GM18909 (cell line): ENCODE results near the gene KRTAP5-9.
"Not testable (repeated sequence)": the region's sequence is repeated elsewhere in the genome, so short reads cannot be mapped to it uniquely, and the experiment has no call there.

ENCODE experiments used
- ATAC-seq: cut with Tn5 transposase; IDR thresholded peaks from one replicate; pipeline ENCODE4 v1.9.1; 2021; ENCODE audit warnings: mild to moderate bottlenecking; ENCODE audit not compliant: unreplicated experiment, poor library complexity

KRTAP5-9 gene

DNA sequence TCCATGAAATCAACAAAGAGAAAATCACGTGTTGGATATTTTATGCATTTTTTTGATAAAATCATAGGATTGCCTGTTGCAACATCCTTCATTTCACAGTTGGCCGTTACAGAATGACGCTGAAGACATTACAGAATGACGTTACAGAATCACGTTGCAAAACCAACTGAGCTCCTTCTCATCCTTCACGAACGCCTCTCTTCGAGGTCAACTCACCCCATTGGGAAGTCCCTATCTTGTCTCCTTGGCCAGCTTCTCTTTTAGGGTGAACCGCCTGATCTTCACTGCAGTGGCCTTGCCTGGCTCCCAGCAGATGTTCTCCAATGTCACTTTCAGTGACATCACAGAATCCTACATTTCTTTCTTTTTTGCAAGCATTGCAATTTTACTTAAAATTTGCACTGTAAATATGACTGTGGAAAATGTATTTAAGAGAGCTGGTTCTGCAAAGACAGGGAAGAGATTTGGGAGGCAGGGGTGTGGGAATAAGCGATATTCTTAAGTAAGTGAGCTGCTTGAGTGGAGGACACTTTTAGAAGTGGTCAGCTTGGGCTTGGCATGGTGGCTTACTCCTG lies 16.1 kb upstream of the KRTAP5-9 start:
- no peak for ATAC-seq

DNA sequence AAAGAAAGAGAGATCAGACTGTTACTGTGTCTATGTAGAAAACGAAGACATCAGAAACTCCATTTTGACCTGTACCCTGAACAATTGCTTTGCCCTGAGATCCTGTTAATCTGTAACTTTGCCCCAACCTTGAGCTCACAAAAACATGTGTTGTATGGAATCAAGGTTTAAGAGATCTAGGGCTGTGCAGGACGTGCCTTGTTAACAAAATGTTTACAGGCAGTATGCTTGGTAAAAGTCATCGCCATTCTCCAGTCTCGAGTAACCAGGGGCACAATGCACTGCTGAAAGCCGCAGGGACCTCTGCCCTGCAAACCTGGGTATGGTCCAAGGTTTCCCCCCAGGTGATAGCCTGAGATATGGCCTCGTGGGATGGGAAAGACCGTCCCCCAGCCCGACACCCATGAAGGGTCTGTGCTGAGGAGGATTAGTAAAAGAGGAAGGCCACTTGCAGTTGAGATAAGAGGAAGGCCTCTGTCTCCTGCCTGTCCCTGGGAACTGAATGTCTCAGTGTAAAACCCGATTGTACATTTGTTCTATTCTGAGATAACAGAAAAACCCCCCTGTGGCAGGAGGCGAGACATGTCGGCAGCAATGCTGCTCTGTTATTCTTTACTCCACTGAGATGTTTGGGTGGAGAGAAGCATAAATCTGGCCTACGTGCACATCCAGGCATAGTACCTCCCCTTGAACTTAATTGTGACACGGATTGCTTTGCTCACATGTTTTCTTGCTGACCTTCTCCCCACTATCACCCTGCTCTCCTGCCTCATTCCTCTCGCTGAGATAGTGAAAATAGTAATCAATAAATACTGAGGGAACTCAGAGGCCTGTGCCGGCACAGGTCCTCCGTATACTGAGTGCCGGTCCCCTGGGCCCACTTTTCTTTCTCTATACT lies 13.3 kb upstream of the KRTAP5-9 start:
- not testable (repeated sequence) for ATAC-seq

DNA sequence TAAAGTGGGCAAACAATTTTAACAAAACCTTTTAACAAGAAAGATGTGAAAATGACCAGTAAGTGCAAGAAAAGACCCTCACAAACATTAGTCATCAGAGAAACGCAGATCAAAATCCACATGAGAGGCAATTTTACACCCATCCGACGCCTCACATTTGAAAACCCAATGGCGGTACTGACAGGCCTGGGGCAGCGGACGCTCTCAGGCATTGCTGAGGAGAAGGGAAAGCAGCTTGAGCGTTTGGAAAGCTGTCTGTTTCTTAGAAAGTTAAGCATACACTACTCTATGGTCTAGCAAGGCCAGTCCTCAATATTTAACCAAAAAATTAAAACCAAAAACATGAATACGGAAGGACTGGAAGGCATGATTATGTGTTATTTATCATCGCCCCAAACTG lies 12.4 kb upstream of the KRTAP5-9 start:
- no peak for ATAC-seq

DNA sequence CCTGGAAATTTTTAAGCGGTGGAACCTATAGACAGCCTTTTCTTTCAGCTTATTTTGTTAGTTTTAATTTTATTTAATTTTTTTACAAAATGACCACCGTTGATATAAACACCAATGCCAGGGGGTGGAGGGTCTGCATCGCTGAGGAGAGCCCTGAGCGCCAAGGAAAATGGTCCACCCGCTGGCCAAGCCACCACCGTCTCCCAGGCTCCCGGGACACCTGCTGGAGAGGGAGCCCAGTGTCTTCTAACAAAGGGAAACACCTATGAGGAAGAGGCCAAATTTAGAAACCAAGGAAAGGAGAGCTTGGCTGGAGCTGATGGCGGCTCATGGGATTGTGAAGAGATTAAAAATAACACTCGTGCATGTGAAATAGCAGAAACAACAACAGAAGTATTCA lies 10.7 kb upstream of the KRTAP5-9 start:
- no peak for ATAC-seq

DNA sequence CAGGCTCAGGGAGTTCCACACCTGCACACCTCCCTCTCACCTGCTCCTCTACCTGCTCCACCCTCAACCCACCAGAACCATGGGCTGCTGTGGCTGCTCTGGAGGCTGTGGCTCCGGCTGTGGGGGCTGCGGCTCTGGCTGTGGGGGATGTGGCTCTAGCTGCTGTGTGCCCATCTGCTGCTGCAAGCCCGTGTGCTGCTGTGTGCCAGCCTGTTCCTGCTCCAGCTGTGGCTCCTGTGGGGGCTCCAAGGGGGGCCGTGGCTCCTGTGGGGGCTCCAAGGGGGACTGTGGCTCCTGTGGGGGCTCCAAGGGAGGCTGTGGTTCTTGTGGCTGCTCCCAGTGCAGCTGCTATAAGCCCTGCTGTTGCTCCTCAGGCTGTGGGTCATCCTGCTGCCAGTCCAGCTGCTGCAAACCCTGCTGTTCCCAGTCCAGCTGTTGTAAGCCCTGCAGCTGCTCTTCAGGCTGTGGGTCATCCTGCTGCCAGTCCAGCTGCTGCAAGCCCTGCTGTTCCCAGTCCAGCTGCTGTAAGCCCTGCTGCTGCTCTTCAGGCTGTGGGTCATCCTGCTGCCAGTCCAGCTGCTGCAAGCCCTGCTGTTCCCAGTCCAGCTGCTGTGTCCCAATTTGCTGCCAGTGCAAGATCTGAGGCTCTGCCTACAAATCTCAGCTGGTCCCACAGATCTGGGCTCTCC lies 10.1 kb upstream of the KRTAP5-9 start, which contains the start of gene KRTAP5-8:
TSS of gene KRTAP5-8 (plus strand) at position 49 of the 689 bp plus-strand sequence. CDS start at position 80, 31 bp downstream.
- not testable (repeated sequence) for ATAC-seq

DNA sequence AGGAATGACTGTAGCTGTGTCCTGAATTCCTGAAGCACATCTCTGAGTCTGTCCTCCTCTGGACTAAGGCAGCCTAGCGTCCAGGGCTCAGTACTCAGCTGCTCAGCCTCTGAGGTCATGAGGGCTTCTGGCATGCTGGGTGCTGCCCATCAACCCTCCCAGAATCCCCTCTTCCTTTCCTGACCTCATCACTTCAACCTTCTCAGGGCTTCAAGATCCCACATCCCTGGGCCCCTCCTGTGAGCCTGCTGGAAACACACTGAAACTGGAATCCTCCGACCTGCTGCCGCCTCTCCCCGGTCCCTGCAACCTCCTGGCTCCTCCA lies 9.6 kb upstream of the KRTAP5-9 start:
- no peak for ATAC-seq

DNA sequence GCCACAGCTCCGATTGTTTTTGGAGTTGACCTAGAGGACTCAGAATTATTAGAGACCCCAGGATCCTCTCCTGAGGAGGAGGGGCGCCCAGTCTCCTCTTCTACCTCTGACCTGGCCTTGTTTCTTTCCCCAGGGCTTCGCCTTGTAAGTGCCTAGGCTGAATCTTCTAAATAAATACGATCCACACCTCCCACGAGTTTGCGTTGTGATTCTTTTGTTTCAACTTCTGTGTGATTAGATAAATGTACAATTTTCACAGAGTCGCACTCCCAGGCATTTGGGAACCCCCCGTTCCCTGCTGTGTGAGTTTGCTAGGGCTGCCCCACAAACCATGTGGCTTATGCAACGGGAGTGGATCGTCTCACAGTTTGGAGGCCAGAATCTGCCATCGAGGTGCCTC lies 9.2 kb upstream of the KRTAP5-9 start:
- no peak for ATAC-seq

DNA sequence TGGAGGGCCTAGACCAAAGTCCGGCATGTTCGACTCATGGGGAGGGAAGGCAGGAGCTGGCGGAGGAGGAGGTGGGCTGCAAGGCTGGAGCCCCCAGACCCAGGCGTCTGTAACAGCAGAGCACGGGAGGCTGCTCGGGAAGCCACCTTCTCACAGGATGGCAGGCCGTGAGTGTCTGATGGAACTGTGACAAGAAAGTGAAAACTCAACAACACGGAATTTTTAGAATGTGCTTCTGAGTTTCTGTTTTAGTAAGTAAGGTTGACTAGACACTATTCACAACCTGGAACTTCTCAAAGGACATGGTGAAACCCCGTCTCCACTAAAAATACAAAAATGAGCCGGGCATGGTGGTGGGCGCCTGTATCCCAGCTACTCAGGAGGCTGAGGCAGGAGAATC lies 8.2 kb upstream of the KRTAP5-9 start:
- ATAC-seq: not testable (repeated sequence)

DNA sequence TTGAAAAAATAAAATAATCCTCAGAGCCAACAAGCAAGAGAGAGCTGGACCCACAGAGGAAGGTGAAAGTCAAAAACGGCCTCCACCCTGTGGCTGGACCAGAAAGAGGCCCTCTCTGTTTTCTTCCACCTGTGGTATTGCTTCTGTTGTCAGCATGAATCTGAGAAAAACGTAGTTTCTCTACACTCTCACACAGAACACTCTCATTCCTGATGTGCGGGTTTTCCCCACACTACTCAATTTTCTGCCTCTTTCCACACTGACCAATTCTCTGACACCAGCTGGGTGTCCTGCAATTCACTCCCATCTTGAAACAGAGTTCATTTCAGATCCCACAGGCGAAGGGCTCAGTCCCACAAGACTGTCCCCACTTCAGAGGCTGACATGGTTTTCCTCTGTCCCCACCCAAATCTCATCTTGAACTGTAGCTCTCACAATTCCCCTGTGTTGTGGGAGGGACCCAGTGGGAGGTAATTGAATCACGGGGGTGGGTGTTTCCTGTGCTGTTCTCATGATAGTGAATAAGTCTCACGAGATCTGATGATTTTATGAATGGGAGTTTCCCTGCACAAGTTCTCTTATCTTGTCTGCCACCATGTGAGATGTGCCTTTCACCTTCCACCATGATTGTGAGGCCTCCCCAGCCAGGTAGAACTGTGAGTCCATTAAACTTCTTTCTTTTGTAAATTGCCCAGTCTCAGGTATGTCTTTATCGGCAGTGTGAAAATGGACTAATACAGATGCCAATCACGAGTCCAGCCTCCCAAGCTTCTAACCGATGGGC lies 7.5 kb upstream of the KRTAP5-9 start:
- ATAC-seq: not testable (repeated sequence)

DNA sequence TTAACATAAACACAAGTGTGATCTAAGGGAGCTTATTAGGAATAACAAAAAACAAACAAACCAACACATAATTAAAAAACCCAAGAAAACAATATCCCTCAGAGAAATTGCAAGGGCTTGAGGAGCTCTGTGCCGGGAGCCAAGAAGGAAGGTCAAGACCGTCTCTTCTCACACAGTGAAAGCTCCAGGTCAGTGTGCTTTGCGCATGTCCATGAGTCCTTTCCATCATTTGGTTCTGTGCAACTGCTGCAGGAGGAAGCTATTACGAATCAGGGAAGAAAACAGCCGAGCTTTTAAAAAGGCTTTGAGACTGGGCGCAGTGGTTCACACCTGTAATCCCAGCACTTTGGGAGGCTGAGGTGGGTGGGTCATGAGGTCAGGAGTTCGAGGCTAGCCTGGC lies 5.8 kb upstream of the KRTAP5-9 start:
- no peak for ATAC-seq

DNA sequence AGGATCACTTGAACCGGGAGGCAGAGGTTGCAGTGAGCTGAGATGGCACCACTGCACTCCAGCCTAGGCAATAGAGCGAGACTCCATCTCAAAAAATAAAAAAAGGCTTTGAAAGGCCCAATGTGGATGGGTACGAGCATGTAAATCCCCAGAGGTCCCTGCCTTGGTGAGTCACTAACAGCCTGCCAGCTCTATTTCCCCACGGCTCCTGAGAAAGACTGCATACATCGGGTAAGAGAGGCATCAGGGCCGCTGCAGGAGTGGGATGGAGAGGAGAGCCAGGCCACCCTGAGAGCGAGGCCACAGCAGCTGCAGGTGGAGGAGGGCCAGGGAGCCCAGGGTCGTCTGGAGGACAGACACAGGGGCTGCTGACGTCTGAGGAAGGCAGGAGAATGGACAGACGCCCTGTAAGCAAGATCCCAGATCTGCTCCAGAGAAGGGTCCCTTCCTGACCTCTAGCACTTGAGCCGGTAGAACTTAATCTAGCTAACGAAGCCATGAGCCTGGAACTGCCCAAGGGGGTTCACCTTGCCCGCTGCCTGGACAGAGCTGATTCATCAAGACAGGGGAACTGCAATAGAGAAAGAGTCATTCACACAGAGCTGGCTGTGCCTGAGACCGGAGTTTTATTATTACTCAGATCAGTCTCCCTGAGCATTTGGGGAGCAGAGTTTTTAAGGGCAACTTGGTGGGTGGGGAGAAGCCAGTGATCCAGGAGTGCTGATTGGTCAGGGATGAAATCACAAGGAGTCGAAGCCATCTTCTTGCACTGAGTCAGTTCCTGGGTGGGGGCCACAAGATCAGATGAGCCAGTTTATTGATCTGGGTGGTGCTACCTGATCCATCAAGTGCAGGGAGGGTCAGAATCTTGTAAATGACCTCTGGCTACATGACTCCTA lies 5.1 kb upstream of the KRTAP5-9 start:
- no peak for ATAC-seq

DNA sequence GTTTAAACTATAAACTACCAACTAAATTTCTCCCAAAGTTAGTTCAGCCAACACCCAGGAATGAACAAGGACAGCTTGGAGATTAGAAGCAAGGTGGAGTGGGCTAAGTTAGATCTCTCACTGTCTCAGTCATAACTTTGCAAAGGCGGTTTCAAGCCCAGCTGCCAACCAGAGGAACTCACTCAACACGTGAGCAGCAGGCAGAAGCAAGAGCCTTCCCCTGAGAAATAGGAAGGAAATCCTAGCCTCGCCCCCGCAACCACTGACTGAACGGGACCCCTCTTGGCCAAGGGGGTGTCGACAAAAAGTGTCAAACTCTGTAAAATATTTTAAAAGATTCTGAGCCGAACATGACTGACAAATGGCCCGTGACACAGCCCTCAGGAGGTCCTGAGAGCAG lies 4.4 kb upstream of the KRTAP5-9 start:
- no peak for ATAC-seq

DNA sequence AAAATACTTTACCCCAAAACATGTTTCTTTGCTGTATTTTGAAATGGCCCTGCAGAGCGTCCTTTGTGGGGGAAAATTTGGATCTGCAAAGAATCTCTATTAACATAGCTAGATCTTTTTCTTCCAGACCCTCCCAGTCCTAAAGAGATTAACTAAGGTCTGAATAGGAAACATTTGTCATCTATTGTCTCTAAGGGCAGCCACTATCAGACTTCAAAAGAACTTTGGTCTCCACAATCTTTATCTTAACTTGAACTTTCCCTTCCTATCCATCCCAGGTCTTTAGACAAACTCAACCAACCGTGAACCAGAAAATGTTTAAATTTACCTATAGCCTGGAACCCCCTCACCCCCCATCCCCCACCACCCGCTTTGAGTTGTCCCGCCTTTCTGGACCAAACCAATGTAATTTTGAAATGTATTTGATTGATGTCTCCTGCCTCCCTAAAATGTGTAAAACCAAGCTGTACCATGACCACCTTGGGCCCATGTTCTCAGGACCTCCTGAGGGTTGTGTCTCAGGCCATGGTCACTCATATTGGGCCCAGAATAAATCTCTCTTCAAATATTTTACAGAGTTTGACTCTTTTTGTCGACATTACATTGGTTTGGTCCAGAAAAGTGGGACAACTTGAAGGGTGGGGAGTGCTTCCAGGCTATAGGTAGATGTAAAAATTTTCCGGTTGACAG lies 3.5 kb upstream of the KRTAP5-9 start:
- no peak for ATAC-seq

DNA sequence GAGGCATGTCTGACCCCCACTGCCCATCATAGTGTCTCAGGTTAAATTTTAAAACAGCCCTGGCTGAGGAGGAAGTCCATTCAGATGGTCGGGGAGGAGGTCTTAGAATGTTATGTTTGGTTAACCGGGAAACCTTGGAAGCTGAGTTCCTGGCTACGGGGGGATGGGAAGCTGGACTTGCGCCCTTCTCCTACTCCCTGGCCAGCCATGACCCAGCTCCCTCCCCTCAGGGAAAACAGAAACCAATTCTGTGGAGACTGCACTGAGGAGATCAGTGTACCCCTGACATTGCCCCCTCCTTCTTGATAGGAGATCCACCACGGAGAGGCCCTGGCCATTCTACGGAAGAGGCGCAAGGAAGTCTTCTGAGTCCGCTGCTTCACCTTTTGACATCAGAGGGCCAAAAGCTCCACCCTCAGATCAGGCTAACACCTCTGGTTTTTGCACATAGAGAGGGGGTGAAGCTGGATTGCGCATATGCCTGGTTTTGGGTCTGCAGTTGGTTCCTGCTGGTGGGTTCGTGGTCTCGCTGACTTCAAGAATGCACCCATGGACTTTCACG lies 2.7 kb upstream of the KRTAP5-9 start:
- ATAC-seq: no peak

DNA sequence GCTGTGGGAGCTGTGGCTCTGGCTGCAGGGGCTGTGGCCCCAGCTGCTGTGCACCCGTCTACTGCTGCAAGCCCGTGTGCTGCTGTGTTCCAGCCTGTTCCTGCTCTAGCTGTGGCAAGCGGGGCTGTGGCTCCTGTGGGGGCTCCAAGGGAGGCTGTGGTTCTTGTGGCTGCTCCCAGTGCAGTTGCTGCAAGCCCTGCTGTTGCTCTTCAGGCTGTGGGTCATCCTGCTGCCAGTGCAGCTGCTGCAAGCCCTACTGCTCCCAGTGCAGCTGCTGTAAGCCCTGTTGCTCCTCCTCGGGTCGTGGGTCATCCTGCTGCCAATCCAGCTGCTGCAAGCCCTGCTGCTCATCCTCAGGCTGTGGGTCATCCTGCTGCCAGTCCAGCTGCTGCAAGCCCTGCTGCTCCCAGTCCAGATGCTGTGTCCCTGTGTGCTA lies 514 bp downstream of the KRTAP5-9 start:
- ATAC-seq: no peak

DNA sequence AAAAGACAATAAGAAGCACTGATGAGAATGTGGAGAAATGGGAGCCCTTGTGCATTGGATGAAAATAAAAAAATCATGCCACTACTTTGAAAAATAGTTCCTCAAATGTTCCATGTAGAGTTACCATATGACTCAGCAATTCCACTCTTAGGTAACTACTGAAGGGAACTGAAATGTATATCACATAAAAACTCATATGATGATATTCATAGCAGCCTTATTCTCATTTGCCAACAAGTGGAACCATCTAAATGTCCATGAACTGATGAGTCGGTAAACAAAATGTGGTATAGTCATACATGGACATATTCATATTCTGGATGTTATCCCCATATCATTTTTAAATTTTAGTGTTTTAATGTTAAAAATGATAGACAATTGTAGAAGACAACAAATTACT lies 3.5 kb downstream of the KRTAP5-9 start:
- ATAC-seq: no peak

DNA sequence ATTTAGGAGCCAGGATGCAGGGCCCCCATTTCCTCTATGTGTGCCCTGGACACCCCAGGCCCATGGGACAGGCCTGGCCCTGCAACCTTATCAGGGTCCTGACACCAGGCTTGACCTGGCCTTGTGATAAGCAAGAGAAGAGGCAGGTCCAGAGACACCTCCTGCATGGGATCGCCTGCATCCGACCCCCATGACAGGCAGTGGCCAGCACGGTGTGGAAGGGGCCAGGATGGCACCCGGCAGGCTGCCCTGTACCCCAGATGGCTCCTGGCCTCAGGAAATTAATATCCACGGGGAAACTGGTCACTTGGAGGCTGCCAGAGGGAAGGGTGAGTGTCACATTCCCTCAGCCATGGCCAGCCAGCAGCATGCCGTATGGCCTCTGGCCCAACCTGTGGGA lies 6.8 kb downstream of the KRTAP5-9 start:
- ATAC-seq: no peak

DNA sequence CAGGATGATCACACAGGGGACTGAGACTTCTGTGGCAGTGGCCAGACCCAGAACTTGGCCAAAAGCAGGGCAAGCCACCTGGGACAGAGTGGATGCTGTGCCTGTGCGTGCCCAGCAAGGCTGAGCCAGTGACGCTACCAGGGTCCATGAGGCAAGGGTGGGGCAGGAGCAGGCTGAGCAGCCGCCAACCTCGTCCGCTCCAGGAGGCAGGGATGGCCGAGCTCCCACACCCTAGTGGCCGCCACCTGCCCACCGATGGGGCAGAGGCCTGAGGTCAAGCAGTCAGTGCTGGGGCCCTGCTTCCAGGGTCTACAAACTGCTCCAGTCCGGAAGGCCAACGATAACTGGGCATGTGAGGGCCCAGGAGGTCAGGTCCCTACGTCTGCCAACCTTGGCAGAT lies 7.3 kb downstream of the KRTAP5-9 start:
- ATAC-seq: no peak

DNA sequence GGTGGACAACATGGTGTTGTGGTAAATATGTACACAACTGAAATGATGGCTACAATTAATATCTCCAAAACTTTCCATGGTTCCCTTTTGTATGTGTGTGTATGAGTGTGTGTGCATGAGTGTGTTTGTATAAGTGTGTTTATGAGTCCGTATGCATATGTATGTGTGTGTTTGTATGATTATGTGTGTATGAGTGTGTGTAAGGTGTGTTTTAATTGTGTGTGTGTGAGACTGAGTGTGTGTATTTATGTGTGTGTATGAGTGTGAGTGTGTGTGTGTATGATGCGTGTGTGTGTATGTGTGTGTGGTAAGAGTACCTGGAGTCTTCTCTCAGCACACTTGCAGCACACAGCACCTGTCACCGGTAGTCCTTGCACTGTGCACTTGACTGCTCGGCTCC lies 7.8 kb downstream of the KRTAP5-9 start:
- no peak for ATAC-seq
